NCI-H128 (cell line): ENCODE data around the gene TRMT61B.

ENCODE experiments used
- DNase-seq: peaks from one replicate; lab custom pipeline; 2025; ENCODE audit not compliant: unreplicated experiment; lab: John Stamatoyannopoulos, UW

The TRMT61B gene

DNA sequence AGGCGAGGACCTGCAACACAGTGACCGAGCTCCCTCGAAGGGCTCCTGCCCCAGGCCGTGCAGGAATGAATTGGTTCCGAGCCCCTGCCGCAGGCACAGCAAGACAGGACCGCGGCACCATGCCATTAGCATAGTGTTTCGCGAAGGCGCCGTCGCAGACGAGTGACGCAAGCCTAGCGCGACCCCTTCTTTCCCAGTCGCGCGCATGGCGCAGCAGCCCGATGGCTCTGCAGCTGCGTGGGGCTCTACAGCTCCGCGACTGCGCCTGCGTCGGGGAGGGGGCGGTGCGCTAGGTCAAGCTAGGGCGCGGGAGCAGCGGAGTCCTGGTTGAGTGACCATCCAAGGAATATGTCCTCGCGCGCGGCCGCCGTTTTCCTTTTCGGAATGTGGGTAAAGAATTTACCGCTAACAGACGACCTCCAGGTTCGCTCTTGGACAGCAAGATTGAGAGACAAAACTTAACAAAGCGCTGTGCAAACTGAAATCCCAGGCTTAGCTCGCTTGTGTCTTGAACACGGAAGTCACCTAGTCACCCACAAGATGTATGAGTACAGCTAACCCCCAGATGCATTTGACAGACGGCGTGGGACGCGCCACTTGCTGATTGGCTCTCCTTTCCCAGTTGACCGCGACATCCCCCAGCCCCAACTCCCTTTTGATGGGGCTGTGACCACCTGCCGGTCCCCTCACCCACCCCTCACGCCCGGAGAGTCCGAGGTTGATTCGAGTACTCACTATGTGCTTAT is at the start of gene TRMT61B:
TRMT61B (minus strand) TSS at position 164 of the 746 bp plus-strand sequence; CDS start at position 132, 32 bp downstream.
- DNase-seq: peak; percentile 89

DNA sequence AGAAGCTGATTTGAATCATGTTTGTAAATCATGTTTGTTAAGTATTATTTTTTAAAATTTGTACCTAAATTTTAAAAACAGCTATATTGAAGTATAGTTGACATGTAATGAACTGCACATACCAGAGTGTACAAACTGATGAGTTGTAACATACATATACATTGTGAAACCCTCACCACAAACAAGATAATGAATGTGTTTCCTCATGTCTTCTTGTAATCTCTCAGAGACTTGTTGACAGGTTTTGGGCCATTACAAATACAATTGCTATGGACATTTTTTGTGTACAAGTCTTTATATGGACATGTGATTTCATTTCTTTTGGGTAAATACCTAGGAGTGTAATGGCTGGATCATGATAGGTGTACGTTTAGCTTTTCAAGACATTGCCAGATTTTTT is 45.8 kb upstream of the TRMT61B start:
- no peak for DNase-seq

DNA sequence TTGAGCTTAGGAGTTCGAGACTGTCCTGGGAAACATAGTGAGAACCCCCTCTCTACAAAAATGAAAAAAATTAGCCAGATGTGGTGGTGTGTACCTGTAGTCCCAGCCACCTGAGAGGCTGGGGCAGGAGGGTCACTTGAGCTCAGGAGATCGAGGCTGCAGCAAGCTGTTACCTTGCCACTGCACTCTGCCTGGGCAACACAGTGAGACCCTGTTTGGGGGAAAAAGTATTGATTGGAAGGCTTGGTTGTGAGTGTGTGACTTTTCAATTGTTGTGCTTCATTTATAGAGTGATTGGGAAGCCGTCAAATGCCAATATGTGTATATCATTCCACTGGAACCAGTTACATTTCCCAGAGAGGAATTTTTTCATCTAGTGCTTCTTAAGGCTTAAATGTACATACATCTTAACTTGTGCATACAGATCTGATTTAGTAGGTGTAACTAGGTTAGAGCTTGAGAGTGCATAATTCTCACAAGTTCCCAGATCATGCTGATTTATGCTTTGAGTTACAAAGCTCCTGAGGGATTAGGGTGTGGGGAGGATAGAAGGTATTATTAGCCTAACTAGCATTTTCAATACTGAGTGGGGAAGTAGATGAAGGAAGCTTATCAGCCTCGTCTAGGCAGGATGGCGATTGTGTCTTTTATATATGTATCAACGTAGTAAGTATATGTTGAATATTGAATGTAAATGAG is 39.7 kb upstream of the TRMT61B start:
- no peak for DNase-seq

DNA sequence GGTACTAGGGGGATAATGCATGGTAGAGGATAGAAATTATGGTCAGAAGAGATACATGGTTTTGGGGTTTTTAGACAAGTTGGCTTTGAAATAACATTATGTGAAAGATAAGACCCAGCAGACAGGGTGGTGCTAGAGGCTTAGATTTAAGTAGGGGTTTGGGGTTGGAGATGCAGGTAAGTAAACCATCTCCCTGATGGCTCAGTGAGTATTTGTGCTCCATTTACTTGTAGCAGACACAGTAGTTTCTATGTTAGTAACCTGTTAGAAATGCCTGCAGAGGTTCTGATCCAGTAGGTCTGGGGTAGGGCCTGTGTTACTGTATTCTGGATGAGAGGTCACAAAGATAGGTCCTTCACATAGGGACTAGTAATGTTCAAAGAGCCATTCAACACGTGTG is 38.1 kb upstream of the TRMT61B start:
- DNase-seq: no peak

DNA sequence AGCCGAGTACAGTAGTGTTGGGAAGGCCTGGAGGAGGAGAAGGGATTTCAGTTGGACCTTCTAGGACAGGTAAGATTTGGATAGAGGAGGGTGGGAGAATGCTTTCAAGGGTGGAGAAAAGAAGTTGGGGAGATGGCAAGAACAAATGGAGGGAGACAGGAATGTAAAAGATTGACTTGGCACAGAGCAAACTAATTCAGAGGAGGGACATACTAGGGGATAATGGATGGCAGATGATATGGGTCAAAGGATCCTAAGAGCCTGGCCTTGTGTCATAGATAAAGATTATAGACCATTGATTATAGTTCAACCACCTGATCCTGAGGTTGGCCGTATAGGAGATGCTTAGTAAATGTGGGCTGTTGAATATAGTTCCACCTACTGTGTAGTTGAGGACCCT is 36.7 kb upstream of the TRMT61B start:
- no peak for DNase-seq

DNA sequence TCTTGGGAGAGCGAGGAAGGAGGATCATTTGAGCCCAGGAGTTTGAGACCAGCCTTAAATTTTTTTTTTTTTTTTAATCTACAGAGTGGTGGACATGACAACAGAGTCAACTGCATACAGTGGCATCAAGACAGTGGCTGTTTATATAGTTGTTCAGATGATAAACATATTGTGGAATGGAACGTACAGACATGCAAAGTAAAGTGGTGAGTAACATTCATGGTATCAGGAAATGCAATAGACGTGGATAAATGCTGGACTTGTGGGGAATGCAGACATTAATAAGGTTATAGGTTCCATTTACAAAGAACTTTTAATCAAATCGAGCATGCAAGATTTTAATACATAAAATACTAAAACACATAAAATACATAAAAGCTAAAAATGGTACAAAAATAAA is 36.3 kb upstream of the TRMT61B start:
- DNase-seq: no peak

DNA sequence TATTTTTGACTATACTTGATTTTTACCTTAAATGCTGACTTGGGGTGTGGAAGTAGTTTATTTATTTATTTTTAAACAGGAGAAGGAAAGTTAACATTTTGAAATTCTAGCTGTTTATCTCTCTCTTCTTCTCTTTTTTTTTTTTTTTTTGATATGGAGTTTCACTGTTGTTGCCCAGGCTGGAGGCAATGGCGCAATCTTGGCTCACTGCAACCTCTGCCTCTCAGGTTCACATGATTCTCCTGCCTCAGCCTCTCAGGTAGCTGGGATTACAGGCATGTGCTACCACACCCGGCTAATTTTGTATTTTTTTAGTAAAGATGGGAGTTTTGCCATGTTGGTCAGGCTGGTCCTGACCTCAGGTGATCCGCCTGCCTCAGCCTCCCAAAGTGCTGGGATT is 35.4 kb upstream of the TRMT61B start:
- no peak for DNase-seq

DNA sequence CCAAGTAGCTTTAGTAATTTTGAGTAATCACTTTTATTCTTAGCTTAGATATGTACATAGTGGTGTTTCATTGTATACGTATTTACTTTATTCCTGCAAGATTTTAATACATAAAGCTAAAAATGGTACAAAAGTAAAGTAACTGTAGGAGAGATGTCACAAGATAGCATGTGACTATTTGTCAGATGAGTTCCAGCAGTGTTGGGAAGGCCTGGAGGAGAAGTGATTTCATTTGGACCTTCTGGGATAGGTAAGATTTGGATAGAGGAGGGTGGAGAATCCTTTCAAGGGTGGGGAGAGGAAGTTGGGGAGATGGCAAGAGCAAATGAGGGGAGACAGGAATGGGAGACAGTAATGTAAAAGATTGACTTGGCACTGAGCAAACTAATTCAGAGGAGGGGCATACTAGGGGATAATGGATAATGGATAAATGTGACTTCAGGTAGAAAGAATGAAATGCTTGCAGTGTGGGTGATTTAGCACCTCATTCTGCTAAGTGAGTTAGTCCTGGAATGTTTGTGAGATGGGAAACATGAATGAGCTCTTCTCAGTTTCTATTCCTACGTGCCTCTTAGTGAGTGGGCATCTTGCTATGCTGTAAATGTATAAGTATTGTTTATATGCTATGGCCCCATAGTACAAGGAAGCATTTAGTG is 34.8 kb upstream of the TRMT61B start:
- no peak for DNase-seq

GRCh38 chr2:28904295-28904694 is 34.2 kb upstream of the TRMT61B start:
- DNase-seq: no peak

GRCh38 chr2:28902584-28902983 is 32.5 kb upstream of the TRMT61B start:
- no peak for DNase-seq

DNA sequence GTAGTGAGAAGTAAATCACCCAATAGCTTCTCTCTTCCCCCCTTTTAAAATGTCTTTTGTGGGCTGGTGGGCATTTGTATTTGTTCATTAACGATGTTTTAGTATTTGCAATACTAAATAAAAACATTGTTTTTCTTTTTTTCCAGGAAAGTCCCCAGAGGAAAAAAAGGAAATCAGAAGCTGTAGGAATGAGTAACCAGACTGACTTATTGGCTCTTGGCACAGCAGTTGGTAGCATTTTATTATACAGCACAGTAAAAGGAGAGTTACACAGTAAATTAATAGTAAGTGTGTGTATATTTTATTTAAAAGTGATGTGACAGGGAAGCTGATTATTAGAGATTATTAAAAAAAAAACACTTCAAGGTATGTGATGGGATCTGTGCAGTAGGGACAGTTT is 31.7 kb upstream of the TRMT61B start:
- DNase-seq: no peak

DNA sequence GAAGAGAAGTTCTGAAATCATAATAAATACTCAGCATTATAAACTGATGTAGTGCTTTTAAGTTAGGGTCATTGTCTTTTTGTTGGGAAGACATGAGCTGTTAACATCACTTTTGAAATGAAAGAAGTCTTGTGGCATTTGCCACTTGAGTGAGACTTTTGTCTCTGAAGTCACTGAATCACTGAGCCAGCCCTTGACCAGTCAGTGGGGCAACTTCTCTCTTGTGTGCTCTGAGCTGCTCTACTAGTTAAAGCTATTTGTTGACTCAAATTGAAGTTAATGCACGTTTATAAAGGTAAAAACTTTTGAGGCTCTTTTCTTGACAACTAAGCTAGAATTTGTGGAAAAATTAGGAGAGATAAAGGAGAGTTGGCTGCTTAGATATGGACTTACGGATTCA is 31.1 kb upstream of the TRMT61B start:
- no peak for DNase-seq

DNA sequence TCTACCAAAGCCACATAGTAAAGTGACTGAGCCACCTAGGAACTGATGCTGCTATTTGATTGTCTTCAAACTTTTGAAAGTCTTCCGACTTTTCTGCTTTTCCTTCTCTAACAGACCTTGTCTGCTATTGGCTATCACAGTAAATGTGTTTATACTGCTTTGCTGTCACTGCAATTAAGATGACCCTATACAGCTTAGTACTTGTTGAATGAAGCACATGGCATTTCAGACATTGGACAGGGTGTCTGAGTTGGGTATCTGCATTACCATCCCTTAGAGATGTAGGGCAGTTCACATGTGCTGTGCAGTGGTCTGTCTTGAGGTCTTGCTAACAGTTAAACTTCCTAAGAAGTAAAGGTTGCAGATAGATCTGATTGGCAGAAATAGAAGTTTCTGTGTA is 27.9 kb upstream of the TRMT61B start:
- DNase-seq: no peak

DNA sequence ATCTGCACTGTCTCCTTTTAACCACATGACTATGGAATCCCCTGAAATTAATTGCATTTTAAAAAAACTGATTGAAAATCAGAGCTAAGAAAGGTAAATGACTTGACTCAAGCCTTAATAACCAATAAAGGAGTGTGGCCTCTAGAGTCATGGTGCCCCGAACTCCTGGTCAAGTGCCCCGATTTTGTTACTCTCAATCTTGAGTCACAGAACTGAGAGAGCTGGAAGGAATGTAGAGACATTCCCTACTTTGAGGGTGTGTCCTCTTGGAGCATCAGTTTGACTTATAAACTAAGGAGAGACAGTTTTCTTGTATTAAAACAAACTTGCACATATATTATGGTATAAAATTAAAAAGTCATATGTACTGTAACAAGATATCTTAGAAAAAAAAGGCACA is 26.8 kb upstream of the TRMT61B start:
- no peak for DNase-seq

GRCh38 chr2:28895189-28895893 is 25.2 kb upstream of the TRMT61B start:
- no peak for DNase-seq

DNA sequence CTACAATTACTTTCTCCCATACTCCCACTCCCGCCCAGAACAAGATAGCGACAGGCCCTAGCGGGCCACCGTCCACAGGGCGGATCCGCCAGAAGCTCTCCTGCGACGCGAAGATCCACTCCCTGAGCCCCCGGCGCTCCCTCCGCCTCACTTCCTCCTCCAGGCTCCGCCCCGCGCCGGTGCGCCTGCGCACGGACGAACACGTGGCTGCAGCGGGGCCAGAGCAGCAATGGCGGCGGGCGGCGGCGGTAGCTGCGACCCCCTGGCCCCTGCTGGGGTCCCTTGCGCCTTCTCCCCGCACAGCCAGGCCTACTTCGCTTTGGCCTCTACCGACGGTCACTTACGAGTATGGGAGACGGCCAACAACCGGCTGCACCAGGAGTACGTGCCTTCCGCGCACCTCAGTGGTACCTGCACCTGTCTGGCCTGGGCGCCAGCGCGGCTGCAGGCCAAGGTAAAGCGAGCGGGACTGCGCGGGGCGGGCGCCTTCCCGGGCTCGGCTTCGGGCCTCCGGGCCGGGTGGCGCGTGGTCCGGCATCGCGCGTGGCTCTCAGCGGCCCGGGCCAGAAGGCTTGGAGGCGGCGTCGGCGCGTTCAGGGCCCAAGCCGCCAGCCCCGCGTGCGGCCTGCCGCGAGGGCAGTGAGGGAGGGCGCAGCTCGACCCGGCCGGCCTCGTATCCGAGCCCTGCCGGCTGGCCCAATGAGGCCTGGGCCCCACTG is 24.5 kb upstream of the TRMT61B start, which contains the start of gene WDR43:
WDR43 (plus strand) TSS at position 198 of the 719 bp plus-strand sequence; CDS start at position 230, 32 bp downstream.
- peak; percentile 91 for DNase-seq

DNA sequence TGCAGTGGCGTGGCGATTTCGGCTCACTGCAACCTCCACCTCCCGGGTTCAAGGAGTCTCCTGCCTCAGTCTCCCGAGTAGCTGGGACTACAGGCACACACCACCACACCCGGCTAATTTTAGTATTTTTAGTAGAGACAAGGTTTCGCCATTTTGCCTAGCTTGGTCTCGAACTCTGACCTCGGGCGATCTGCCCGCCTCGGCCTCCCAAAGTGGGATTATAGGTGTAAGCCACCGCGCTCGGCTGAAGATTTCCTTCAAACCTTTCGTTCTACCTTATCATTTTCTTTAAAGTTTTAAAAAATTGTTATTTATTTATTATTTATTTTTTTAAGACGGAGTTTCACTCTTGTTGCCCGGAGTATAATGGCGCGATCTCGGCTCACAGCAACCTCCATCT is 23.4 kb upstream of the TRMT61B start:
- no peak for DNase-seq

DNA sequence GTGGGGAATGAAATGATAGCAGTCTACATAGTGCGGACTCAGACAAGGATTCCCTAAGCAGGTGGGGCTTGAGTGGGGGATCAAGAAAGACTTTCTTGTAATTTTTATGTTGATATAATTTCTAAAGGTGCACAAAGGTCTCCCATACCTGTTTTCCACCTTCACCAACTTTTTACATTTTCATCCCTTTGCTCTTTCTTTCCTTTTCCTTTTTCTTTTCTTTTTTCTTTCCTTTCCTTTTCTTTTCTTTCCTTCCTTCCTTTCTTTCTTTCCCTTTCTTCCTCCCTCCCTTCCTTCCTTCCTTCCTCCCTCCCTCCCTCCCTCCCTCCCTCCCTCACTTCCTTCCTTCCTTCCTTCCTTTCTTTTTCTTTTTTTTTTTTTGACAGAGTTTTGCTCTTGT is 10.1 kb upstream of the TRMT61B start:
- DNase-seq: no peak

DNA sequence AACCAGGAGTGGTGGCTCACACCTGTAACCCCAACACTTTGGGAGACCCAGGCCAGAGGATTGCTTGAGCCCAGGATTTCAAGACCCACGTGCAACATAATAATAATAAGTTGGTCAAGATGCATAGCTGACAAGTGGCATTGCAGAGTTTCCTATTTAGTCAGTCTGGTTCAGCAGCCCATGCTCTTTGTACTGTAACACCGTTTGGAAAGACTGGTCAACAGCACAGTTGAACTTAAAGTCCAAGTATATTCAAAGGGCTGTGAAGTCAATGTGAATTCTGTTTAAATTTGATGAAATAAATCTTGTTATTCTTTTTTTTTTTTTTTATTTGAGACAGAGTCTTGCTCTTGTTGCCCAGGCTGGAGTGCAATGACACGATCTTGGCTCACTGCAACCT is 1.5 kb upstream of the TRMT61B start:
- no peak for DNase-seq

DNA sequence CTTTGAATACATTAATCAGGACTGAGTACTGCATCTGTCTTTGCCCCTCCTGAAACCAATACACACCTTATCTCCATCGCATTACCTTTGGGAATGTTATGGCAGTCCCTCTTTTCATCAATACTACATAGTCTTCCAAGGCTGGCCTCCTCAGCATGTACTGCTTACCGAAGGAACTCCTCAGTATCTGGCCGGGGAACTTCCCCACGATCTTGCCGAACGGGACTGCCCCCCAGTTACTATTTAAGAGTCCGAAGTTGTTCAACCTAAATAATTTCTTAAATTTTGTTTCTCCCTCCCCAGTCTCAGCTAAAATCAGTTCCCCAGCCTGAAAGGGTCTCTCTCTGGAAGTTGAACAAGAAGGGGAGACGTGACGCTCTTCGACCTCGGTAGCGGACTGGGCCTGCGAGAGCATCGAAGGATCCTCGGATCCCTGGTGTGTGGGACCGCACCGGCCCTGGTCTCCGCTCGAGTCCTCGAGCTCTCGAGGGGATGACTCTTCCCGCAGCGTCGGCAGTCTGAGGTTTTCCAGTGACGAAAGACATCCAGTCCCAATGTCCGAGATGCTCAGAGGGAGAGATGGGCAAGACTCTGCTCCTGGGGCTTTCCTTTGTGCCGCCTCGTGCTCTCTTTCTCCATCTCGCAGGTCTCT is 489 bp downstream of the TRMT61B start:
- no peak for DNase-seq
